ENCODE results near the gene IGSF21. TPM values are rescaled to one million over a fixed set of nuclear protein-coding genes. Genes with fewer than 3 reads are reported as not detected.

Gene IGSF21
- total and polyA plus RNA-seq, 2 of the 4 experiments (the other 2 are of a cell fraction) = not detected

- Histone ChIP-seq H4K5ac (ENCODE audit: low read depth, low read length) (no peak overlapping the region), H4K8ac (ENCODE audit: low read depth in 2 of 2, low read length in 2 of 2) (no peak overlapping the region), H3K9me3 (ENCODE audit: control insufficient read depth, insufficient read depth, low read length) (no peaks in the 10 kb centered on the region), H3K9me1 (ENCODE audit: insufficient read depth, low read length) (no peaks in the 10 kb centered on the region), H3K36me3 (ENCODE audit: control insufficient read depth, insufficient read depth, low read length) (no peaks in the 10 kb centered on the region), H3K18ac (ENCODE audit: low read depth, low read length) (no peak overlapping the region), H3K23ac (ENCODE audit: low read depth, low read length) (no peak overlapping the region), H4K91ac (ENCODE audit: insufficient read depth, low read depth, low read length) (no peak overlapping the region), H3K27ac (ENCODE audit: insufficient read depth, low read length) (no peak overlapping the region), H3K4me2 (ENCODE audit: low read depth, low read length) (no peak overlapping the region), H3K4me3 (ENCODE audit: insufficient read depth, low read depth, low read length) (no peak overlapping the region), H4K20me1 (ENCODE audit: insufficient read depth, low read length) (no peaks in the 10 kb centered on the region), H3K27me3 (ENCODE audit: control insufficient read depth, insufficient read depth, low read length) (no peaks in the 10 kb centered on the region), H3K9ac (ENCODE audit: low read depth, low read length) (no peak overlapping the region), H2BK15ac (ENCODE audit: low read depth, low read length) (no peak overlapping the region), H3K4me1 (ENCODE audit: control insufficient read depth, insufficient read depth, low read length) (no peaks in the 10 kb centered on the region), H2BK5ac (ENCODE audit: low read depth, low read length, poor library complexity, severe bottlenecking) (no peak overlapping the region), H2BK20ac (ENCODE audit: low read depth, low read length) (no peak overlapping the region), H2AFZ (replicated peaks; ENCODE audit: low read length, poor library complexity) (no peak overlapping the region), H2AK9ac (replicated peaks; ENCODE audit: low read depth, low read length, poor library complexity) (no peak overlapping the region), H3K4ac (ENCODE audit: low read depth, low read length) (no peak overlapping the region), H2BK120ac (ENCODE audit: low read depth, low read length) (no peak overlapping the region), H2AK5ac (ENCODE audit: low read depth, low read length) (no peak overlapping the region), H3K56ac (ENCODE audit: extremely low read depth, insufficient read depth, low read length) (no peak overlapping the region), H3K79me1 (ENCODE audit: low read depth in 1 of 2, low read length in 2 of 2) (no peaks in the 10 kb centered on the region), H3K14ac (replicated peaks; ENCODE audit: low read depth, low read length) (no peak overlapping the region)
- DNase-seq (no peak), ATAC-seq (ENCODE audit: low read depth) (no peak)
- dilution Hi-C loops (cut with HindIII; ENCODE audit: low sequenced_read_pairs, unreplicated experiment) (no loop called here), in situ Hi-C loops (cut with MboI; ENCODE audit: low sequenced_read_pairs) (no loop called here), intact Hi-C loops (cut with micrococcal nuclease) (no loop called here)
- ChIA-PET POLR2A (ENCODE audit: unreplicated experiment) (no interaction called here), CTCF (no interaction called here)
- TF ChIP-seq CEBPB (IDR thresholded peaks at IDR 0.05; ENCODE audit: low read depth, low read length) (no peak), SMC3 (IDR thresholded peaks at IDR 0.05; ENCODE audit: low read depth, low read length) (no peak), BHLHE40 (IDR thresholded peaks at IDR 0.05; ENCODE audit: low read depth, low read length) (no peak)
- 0% methylated on average over 2 of the region's 3 CpGs; no CpG with 5 or more reads in 1 of the 2 experiments for WGBS, 2 experiments (ENCODE audit: extremely low coverage in 2 of 2, insufficient read length in 1 of 2)
- no TSS peak for BruUV-seq (replicated peaks)
Measured at GRCh38 chr1:18123467-18123992, 15.9 kb downstream of the IGSF21 start.

All from IMR-90 (cell line).